Measurements from ENCODE around the gene IL10.

The IL10 gene

GRCh38 chr1:206748348-206749030, 23.8 kb downstream of the IL10 start:
- TF ChIP-seq CTCF (IDR thresholded peaks at IDR 0.05) (no peak), ZFX (IDR thresholded peaks at IDR 0.05; ENCODE audit: borderline replicate concordance) (no peak)
- no peak overlapping the region for H3K27ac ChIP-seq

DNA sequence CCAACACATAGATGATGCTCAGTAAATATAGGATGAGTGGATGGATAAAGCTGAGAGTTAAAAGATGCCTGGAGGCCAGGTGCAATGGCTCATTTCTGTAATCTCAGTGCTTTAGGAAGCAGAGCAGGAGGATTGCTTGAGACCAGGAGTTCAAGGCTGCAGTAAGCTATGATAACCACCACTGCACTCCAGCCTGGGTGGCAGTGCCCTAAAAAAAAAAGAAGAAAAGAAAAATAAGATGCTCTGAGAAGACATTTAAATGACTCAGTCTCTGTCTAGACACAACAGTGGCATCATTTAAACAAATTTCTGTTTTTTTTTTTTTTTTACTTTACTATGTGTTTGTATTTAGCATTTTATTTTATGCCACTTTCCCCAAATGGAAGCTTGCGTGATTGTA, 27.0 kb downstream of the IL10 start:
- H3K27ac ChIP-seq, result no peak overlapping the region
- TF ChIP-seq CTCF (IDR thresholded peaks at IDR 0.05) (no peak), ZFX (IDR thresholded peaks at IDR 0.05; ENCODE audit: borderline replicate concordance) (no peak)

- TF ChIP-seq ZFX (IDR thresholded peaks at IDR 0.05; ENCODE audit: borderline replicate concordance) (no peak), CTCF (IDR thresholded peaks at IDR 0.05) (no peak)
- no peak overlapping the region for H3K27ac ChIP-seq
Observed at GRCh38 chr1:206744683-206745082, 27.6 kb downstream of the IL10 start.

DNA sequence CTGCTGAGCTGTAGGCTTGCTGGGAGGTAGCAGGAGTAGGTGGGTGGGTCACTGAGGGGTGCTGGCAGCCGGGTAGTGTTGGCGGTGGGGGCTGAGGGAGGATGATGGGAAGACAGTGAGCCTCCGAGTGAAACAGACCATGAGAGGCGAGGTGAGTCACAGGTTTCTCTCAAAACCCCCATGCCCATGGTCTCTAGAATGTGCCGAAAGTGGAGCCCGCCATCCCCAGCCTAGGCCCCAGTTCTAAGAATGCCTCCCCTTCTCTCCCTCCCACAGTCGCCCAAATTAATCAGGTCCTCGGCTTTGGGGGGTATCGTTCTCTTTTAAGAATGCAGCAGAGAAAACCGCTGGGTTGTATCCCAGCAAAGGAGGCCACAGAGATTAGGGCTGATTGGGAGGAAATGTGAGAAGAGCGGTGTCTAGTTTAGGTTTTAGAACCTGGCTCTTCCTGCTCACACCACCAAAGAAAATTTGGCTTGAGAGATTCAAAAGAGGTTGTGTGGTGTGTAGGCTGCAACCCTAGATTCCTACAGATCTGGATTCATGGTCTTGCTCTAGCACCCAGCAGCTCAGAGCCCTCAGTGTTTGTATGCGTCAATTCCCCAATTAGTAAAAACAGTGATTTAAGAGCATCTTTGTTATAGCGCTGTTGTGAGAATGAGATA, 29.4 kb downstream of the IL10 start:
- TF ChIP-seq ZFX (IDR thresholded peaks at IDR 0.05; ENCODE audit: borderline replicate concordance) (no peak), CTCF (IDR thresholded peaks at IDR 0.05) (no peak)
- H3K27ac ChIP-seq, result no peak overlapping the region

GRCh38 chr1:206741142-206741701, 31.1 kb downstream of the IL10 start:
- no peak overlapping the region for H3K27ac ChIP-seq
- TF ChIP-seq ZFX (IDR thresholded peaks at IDR 0.05; ENCODE audit: borderline replicate concordance) (no peak), CTCF (IDR thresholded peaks at IDR 0.05) (no peak)

GRCh38 chr1:206739411-206740076, 32.8 kb downstream of the IL10 start:
- H3K27ac ChIP-seq, result no peak overlapping the region
- TF ChIP-seq CTCF (IDR thresholded peaks at IDR 0.05) (no peak), ZFX (IDR thresholded peaks at IDR 0.05; ENCODE audit: borderline replicate concordance) (no peak)

Data from 22Rv1 (cell line).